HL-60 (cell line): ENCODE measurements around the gene DUOX2.

Experiments used
- GABPA ChIP-seq: IDR thresholded peaks from 2 replicates; pipeline ENCODE4 v1.6.1; 2012; ENCODE audit warnings: low read depth
- TF ChIP-seq, protein P1 (sequence below): IDR thresholded peaks from one replicate; pipeline ENCODE4 v1.5.1; 2011; ENCODE audit warnings: low read length, control low read depth, inconsistent platforms; ENCODE audit not compliant: insufficient read depth
- TF ChIP-seq, protein P2 (sequence below): IDR thresholded peaks from 2 replicates; pipeline ENCODE4 v1.6.1; 2012; ENCODE audit warnings: low read depth; ENCODE audit not compliant: insufficient replicate concordance

DNA sequence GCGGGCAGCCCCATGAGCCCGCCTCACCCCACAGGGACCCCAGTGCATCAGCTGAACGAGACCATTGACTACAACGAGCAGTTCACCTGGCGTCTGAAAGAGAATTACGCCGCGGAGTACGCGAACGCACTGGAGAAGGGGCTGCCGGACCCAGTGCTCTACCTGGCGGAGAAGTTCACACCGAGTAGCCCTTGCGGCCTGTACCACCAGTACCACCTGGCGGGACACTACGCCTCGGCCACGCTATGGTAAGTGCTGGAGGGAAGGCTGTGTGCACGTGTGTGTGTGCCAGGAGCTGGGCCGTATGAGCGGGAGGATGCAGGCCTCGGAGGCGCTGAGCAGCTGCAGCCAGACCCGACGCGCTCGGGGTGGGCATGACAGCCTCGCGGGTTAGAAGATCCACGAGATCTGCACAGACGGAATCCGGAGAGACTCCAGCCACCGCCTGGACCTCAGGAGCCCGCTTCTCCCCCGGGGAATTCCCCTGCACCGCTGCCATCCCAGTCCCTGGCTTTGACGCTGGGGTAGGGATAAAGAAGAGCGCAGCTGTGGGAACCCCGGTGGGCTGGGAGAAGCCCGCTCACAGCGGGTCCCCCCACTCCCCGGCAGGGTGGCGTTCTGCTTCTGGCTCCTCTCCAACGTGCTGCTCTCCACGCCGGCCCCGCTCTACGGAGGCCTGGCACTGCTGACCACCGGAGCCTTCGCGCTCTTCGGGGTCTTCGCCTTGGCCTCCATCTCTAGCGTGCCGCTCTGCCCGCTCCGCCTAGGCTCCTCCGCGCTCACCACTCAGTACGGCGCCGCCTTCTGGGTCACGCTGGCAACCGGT is 2.7 kb upstream of the DUOX2 start:
- TF ChIP-seq, protein P1, sequence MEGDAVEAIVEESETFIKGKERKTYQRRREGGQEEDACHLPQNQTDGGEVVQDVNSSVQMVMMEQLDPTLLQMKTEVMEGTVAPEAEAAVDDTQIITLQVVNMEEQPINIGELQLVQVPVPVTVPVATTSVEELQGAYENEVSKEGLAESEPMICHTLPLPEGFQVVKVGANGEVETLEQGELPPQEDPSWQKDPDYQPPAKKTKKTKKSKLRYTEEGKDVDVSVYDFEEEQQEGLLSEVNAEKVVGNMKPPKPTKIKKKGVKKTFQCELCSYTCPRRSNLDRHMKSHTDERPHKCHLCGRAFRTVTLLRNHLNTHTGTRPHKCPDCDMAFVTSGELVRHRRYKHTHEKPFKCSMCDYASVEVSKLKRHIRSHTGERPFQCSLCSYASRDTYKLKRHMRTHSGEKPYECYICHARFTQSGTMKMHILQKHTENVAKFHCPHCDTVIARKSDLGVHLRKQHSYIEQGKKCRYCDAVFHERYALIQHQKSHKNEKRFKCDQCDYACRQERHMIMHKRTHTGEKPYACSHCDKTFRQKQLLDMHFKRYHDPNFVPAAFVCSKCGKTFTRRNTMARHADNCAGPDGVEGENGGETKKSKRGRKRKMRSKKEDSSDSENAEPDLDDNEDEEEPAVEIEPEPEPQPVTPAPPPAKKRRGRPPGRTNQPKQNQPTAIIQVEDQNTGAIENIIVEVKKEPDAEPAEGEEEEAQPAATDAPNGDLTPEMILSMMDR = no peak
- TF ChIP-seq GABPA = no peak
- TF ChIP-seq, protein P2, sequence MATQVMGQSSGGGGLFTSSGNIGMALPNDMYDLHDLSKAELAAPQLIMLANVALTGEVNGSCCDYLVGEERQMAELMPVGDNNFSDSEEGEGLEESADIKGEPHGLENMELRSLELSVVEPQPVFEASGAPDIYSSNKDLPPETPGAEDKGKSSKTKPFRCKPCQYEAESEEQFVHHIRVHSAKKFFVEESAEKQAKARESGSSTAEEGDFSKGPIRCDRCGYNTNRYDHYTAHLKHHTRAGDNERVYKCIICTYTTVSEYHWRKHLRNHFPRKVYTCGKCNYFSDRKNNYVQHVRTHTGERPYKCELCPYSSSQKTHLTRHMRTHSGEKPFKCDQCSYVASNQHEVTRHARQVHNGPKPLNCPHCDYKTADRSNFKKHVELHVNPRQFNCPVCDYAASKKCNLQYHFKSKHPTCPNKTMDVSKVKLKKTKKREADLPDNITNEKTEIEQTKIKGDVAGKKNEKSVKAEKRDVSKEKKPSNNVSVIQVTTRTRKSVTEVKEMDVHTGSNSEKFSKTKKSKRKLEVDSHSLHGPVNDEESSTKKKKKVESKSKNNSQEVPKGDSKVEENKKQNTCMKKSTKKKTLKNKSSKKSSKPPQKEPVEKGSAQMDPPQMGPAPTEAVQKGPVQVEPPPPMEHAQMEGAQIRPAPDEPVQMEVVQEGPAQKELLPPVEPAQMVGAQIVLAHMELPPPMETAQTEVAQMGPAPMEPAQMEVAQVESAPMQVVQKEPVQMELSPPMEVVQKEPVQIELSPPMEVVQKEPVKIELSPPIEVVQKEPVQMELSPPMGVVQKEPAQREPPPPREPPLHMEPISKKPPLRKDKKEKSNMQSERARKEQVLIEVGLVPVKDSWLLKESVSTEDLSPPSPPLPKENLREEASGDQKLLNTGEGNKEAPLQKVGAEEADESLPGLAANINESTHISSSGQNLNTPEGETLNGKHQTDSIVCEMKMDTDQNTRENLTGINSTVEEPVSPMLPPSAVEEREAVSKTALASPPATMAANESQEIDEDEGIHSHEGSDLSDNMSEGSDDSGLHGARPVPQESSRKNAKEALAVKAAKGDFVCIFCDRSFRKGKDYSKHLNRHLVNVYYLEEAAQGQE = no peak
